ENCODE data around the gene OSTN. TPM values are rescaled to one million over a fixed set of nuclear protein-coding genes. Genes with fewer than 3 reads are reported as not detected.
A peak's percentile ranks its signal among the peaks of the same experiment; 100 is the strongest.

Gene OSTN
- polyA plus RNA-seq, 2 of the 4 experiments (the other 2 are of a cell fraction), result not detected

- Histone ChIP-seq H3K9me3 (no peaks in the 10 kb centered on the region), H3K4me2 (no peak overlapping the region), H3K4me1 (no peaks in the 10 kb centered on the region), H3K27ac (no peak overlapping the region), H3K4me3 (no peak overlapping the region)
- TF ChIP-seq JUNB (IDR thresholded peaks at IDR 0.05) (no peak), POLR2A (IDR thresholded peaks at IDR 0.05; ENCODE audit: low read length) (no peak), KDM1A (IDR thresholded peaks at IDR 0.05; ENCODE audit: low read depth) (no peak)
- ChIA-PET POLR2A (no interaction called here), CTCF (no interaction called here)
- FAIRE-seq (no peak), DNase-seq (ENCODE audit: low read depth in 1 of 2, low spot score in 1 of 2) (no peak), ATAC-seq (no peak)
- 57% methylated on average over 1 of the region's 1 CpG for WGBS (ENCODE audit: missing lambda C conversion rate)
These were observed 40.2 kb upstream of the OSTN start for GRCh38 chr3:191158815-191159214.

DNA sequence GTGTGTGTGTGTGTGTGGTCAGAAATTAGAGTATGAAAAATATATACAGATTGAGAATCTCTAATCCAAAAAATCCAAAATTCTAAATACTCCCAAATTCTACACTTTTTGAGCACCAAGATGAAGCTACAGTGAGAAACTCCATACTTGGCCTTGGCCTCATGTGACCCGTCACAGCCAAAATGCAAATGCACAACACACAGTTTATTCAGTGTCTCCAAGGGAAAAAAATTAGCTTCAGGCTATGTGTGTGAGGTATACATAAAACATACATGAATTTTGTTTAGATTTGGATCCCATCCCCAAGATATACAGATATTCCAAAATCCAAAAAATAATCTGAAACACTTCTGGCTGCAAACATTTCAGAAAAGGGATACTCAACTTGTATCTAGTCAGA is 33.2 kb upstream of the OSTN start:
- Histone ChIP-seq H3K4me2 (no peak overlapping the region), H3K9me3 (no peaks in the 10 kb centered on the region), H3K4me1 (no peaks in the 10 kb centered on the region), H3K4me3 (no peak overlapping the region), H3K27ac (no peak overlapping the region)
- 91% methylated on average over 1 of the region's 1 CpG for WGBS (ENCODE audit: missing lambda C conversion rate)
- TF ChIP-seq TFCP2L1 (CRISPR knock-in tag; IDR thresholded peaks at IDR 0.05) (no peak), PBX3 (IDR thresholded peaks at IDR 0.05) (no peak), JUN (IDR thresholded peaks at IDR 0.05) (no peak), CTCF (IDR thresholded peaks at IDR 0.05) (no peak)
- FAIRE-seq (no peak), DNase-seq (ENCODE audit: low read depth in 1 of 2, low spot score in 1 of 2) (no peak), ATAC-seq (no peak)
- ChIA-PET CTCF (no interaction called here), POLR2A (no interaction called here)

DNA sequence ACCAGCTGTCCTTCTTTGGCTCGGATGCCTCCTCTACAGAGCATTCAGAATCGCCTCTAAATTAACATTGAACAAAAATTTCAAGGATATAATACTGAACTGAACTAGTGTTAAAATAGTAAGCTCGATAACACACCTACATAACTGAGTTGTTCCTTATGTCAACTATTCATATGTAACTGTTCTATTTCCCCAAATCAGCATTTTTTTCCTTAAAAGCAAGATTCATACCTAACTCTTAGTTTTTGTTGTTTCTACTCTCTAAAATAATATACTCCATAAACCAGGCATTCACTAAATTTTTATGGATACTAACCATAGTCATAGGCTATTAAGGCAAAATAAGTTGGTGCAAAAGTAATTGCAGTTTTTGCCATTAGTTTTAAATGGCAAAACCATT is 32.7 kb upstream of the OSTN start:
- no peaks in the 10 kb centered on the region for H3K4me1 ChIP-seq
- ChIA-PET CTCF (no interaction called here), POLR2A (no interaction called here)
- H3K4me2 ChIP-seq, result no peak overlapping the region
- FAIRE-seq, result no peak
- H3K9me3 ChIP-seq, result no peaks in the 10 kb centered on the region
- no peak for TF ChIP-seq POLR2AphosphoS2 (conservative IDR thresholded peaks at IDR 0.05; ENCODE audit: low read length)
- no peak for TF ChIP-seq HDAC2 (IDR thresholded peaks at IDR 0.05)
- no peak for TF ChIP-seq PBX3 (IDR thresholded peaks at IDR 0.05)
- peak; percentile 67 for TF ChIP-seq MAFK (IDR thresholded peaks at IDR 0.05; ENCODE audit: partially characterized antibody)
- no peak overlapping the region for H3K4me3 ChIP-seq
- WGBS (ENCODE audit: missing lambda C conversion rate), result 23% methylated on average over 3 of the region's 3 CpGs
- DNase-seq (ENCODE audit: low read depth in 1 of 2, low spot score in 1 of 2), result no peak
- H3K27ac ChIP-seq, result no peak overlapping the region
- ATAC-seq, result no peak

GRCh38 chr3:191169566-191169965 is 29.5 kb upstream of the OSTN start:
- H3K4me2 ChIP-seq, result no peak overlapping the region
- no peak overlapping the region for H3K27ac ChIP-seq
- H3K4me1 ChIP-seq, result no peaks in the 10 kb centered on the region
- ChIA-PET CTCF (no interaction called here), POLR2A (no interaction called here)
- FAIRE-seq, result no peak
- TF ChIP-seq CEBPB (IDR thresholded peaks at IDR 0.05), result no peak
- no peak for TF ChIP-seq MYC (IDR thresholded peaks at IDR 0.05; ENCODE audit: borderline replicate concordance, low read length)
- no peak for TF ChIP-seq JUN (IDR thresholded peaks at IDR 0.05)
- no peak for TF ChIP-seq HOXB5 (CRISPR knock-in tag; IDR thresholded peaks at IDR 0.05)
- no peak for TF ChIP-seq PBX3 (IDR thresholded peaks at IDR 0.05)
- no peak for TF ChIP-seq MAZ (IDR thresholded peaks at IDR 0.05; ENCODE audit: borderline replicate concordance, low read depth, low read length)
- H3K9me3 ChIP-seq, result no peaks in the 10 kb centered on the region
- no peak for DNase-seq (ENCODE audit: low read depth in 1 of 2, low spot score in 1 of 2)
- H3K4me3 ChIP-seq, result no peak overlapping the region
- no peak for ATAC-seq

All from A549 (cell line).